Keratinocyte (primary cell): ENCODE data around the gene GRIA1. TPM values are rescaled to one million over a fixed set of nuclear protein-coding genes. Genes with fewer than 3 reads are reported as not detected.

Source experiments
- DNase-seq: peaks from one replicate; pipeline ENCODE4 v3.0.0-alpha.2; 2011; ENCODE audit warnings: low read depth, missing footprints, low spot score
- FAIRE-seq: peaks from 2 replicates; lab custom pipeline; 2011; peaks lifted over from hg19 to GRCh38; lab: Jason Lieb, UNC
- H2AFZ ChIP-seq: 2 replicates; pipeline ENCODE4 v1.6.0; 2012; ENCODE audit warnings: low read length, control low read depth, inconsistent platforms; ENCODE audit not compliant: control insufficient read depth
- H3K27ac ChIP-seq: 2 replicates; pipeline ENCODE4 v1.5.1; 2011; ENCODE audit warnings: low read length; ENCODE audit not compliant: control insufficient read depth, insufficient read depth
- H3K27me3 ChIP-seq: 3 replicates; pipeline ENCODE4 v1.6.0; 2011; ENCODE audit warnings: low read length; ENCODE audit not compliant: control insufficient read depth, insufficient read depth; ENCODE audit errors: extremely low read depth
- H3K36me3 ChIP-seq, 2 experiments: 2 replicates in 1 of 2; 3 replicates in 1 of 2; pipeline ENCODE4 v1.5.1; 2011; ENCODE audit warnings: low read length in 2 of 2, mild to moderate bottlenecking in 1 of 2; ENCODE audit not compliant: control insufficient read depth in 2 of 2, insufficient read depth in 2 of 2; ENCODE audit errors: extremely low read depth in 1 of 2
- H3K4me1 ChIP-seq: 3 replicates; pipeline ENCODE4 v1.5.1; 2011; ENCODE audit warnings: low read length; ENCODE audit not compliant: control insufficient read depth, insufficient read depth; ENCODE audit errors: extremely low read depth
- H3K4me2 ChIP-seq: 3 replicates; pipeline ENCODE4 v1.6.0; 2011; ENCODE audit warnings: low read depth, low read length; ENCODE audit not compliant: control insufficient read depth, insufficient read depth; ENCODE audit errors: extremely low read depth
- H3K4me3 ChIP-seq, 3 experiments: fragments of 200-600 bp in 1 of 3; sonication (generic) in 1 of 3; 2 replicates in 2 of 3; 3 replicates in 1 of 3; pipeline ENCODE4 v1.5.1; 2011 to 2016; ENCODE audit warnings: low read length in 3 of 3, mild to moderate bottlenecking in 3 of 3, control low read depth in 2 of 3, inconsistent platforms in 1 of 3, low read depth in 1 of 3, mixed read lengths in 1 of 3, mixed run types in 1 of 3, moderate library complexity in 1 of 3; ENCODE audit not compliant: control insufficient read depth in 2 of 3, insufficient read depth in 2 of 3; ENCODE audit errors: extremely low read depth in 1 of 3
- H3K79me2 ChIP-seq: 2 replicates; pipeline ENCODE4 v1.6.0; 2012; ENCODE audit warnings: low read length; ENCODE audit not compliant: control insufficient read depth, insufficient read depth
- H3K9ac ChIP-seq: 3 replicates; pipeline ENCODE4 v1.6.0; 2011; ENCODE audit warnings: low read length; ENCODE audit not compliant: control insufficient read depth, insufficient read depth; ENCODE audit errors: extremely low read depth
- H3K9me1 ChIP-seq: 3 replicates; pipeline ENCODE4 v1.6.0; 2011; ENCODE audit warnings: low read length; ENCODE audit not compliant: control insufficient read depth, insufficient read depth; ENCODE audit errors: extremely low read depth
- H3K9me3 ChIP-seq: 2 replicates; pipeline ENCODE4 v1.5.1; 2012; ENCODE audit warnings: low read depth, low read length; ENCODE audit not compliant: control insufficient read depth
- H4K20me1 ChIP-seq: 3 replicates; pipeline ENCODE4 v1.6.0; 2011; ENCODE audit warnings: low read length; ENCODE audit not compliant: control insufficient read depth, insufficient read depth; ENCODE audit errors: extremely low read depth
- CTCF ChIP-seq, 3 experiments: IDR thresholded peaks in 1 of 3; conservative IDR thresholded peaks in 1 of 3; optimal IDR thresholded peaks in 1 of 3; 2 replicates in 2 of 3; 3 replicates in 1 of 3; pipeline versions ENCODE3 to v1.5.1; 2011; ENCODE audit warnings: low read length in 3 of 3, mild to moderate bottlenecking in 3 of 3, moderate library complexity in 2 of 3, control low read depth in 1 of 3, inconsistent platforms in 1 of 3; ENCODE audit not compliant: insufficient read depth in 2 of 3; ENCODE audit errors: extremely low read depth in 1 of 3
- EZH2 ChIP-seq: IDR thresholded peaks from one replicate; pipeline ENCODE4 v1.6.1; 2012; ENCODE audit warnings: inconsistent platforms, mild to moderate bottlenecking, low read length, moderate library complexity
- dilution Hi-C: fragments of 300-500 bp; cut with MboI; formaldehyde crosslinking; loops from one replicate; pipeline ENCODE4 v1.7.0; 2020; ENCODE audit warnings: low sequenced_read_pairs; ENCODE audit not compliant: extremely low pct_ligation_motif_present
- polyA plus RNA-seq, 5 experiments: library from polyadenylated mRNA; depleted of rRNA in 3 of 5; stranded (reverse) in 3 of 5; stranded (forward) in 1 of 5; unstranded in 1 of 5; fragments of >200 nt; gene quantifications; 1 replicate in 1 of 5; 2 replicates in 3 of 5; 3 replicates in 1 of 5; pipeline versions ENCODE4 v1.2.1 to v1.2.3, GENCODE V29; 2011 to 2012; ENCODE audit warnings: missing spikeins in 2 of 5, low read depth in 1 of 5, low replicate concordance in 1 of 5

Gene GRIA1
- polyA plus RNA-seq, 1 donor (not counting 4 experiments of a cell fraction or from before 2014, with no cell fraction given) = not detected

DNA sequence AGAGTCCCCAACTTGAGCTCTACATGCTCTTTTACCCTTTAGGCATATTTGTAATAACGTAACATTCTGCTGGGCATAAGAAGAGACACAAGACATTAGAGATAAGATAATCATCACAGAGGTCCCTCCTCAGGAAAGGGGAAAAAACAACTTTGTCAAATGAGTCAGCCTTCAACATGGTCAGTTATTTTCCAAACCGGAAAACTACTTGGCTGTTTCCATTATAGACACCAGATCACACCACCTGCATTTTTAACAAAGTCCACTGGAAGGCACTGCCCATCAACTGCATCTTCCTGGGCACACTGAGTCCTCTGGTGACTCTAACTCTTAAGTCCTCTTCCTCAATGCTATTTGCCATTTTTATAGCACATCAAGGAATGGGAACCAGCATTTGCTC lies 326.4 kb downstream of the GRIA1 start:
- FAIRE-seq (no peak), DNase-seq (no peak)
- H3K4me3 ChIP-seq = no peak overlapping the region
- H3K9ac ChIP-seq = no peak overlapping the region
- H3K79me2 ChIP-seq = no peaks in the 10 kb centered on the region
- H4K20me1 ChIP-seq = no peaks in the 10 kb centered on the region
- no peaks in the 10 kb centered on the region for H3K9me3 ChIP-seq
- H3K4me1 ChIP-seq = no peaks in the 10 kb centered on the region
- dilution Hi-C loops = no loop called here
- H3K4me2 ChIP-seq = no peak overlapping the region
- no peak overlapping the region for H3K27ac ChIP-seq
- no peaks in the 10 kb centered on the region for H3K9me1 ChIP-seq
- H3K36me3 ChIP-seq = no peaks in the 10 kb centered on the region
- H3K27me3 ChIP-seq = no peaks in the 10 kb centered on the region
- TF ChIP-seq EZH2 (no peak), CTCF (optimal IDR thresholded peaks at IDR 0.05 in 1 of 3, IDR thresholded peaks at IDR 0.05 in 1 of 3, conservative IDR thresholded peaks at IDR 0.05 in 1 of 3; ENCODE audit: extremely low read depth in 1 of 3, insufficient read depth in 2 of 3, low read length in 3 of 3) (peak in 1 of 3 experiments; percentile 32)
- no peak overlapping the region for H2AFZ ChIP-seq

DNA sequence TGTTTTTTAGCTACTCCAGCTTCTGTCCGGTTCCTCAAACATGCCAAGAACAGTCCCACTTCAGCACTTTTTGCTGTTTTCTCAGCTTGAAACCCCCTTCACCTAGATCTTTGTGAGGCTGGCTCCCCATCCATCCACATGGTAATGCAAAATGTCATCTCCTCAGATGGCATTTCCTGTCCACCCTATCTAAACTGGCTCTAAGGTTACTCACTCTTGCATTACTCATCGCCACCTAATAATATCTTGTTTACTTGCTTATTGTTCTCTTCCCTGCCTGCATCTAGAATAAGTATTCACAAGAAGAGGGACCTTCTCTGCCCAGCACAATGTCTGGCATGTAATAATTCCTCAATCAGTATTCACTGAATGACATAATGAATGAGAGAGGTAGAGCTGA lies 328.2 kb downstream of the GRIA1 start:
- no peaks in the 10 kb centered on the region for H3K79me2 ChIP-seq
- FAIRE-seq (no peak), DNase-seq (no peak)
- no peaks in the 10 kb centered on the region for H3K36me3 ChIP-seq
- no peak overlapping the region for H2AFZ ChIP-seq
- no peak overlapping the region for H3K4me2 ChIP-seq
- no peak overlapping the region for H3K27ac ChIP-seq
- no peaks in the 10 kb centered on the region for H3K9me3 ChIP-seq
- no peak overlapping the region for H3K9ac ChIP-seq
- no peaks in the 10 kb centered on the region for H3K27me3 ChIP-seq
- H3K4me1 ChIP-seq = no peaks in the 10 kb centered on the region
- no peaks in the 10 kb centered on the region for H4K20me1 ChIP-seq
- dilution Hi-C loops = no loop called here
- no peaks in the 10 kb centered on the region for H3K9me1 ChIP-seq
- TF ChIP-seq EZH2 (no peak), CTCF (optimal IDR thresholded peaks at IDR 0.05 in 1 of 3, IDR thresholded peaks at IDR 0.05 in 1 of 3, conservative IDR thresholded peaks at IDR 0.05 in 1 of 3; ENCODE audit: extremely low read depth in 1 of 3, insufficient read depth in 2 of 3, low read length in 3 of 3) (no peak)
- no peak overlapping the region for H3K4me3 ChIP-seq
